SK-N-SH treated with all-trans-retinoic acid at 6 μM for 48 hours (cell line): ENCODE results near the gene CDH7.

ENCODE experiments used
- PPARA ChIP-seq: fragments of 250-450 bp; sonication (Bioruptor Pico); IDR thresholded peaks from 2 replicates; pipeline ENCODE4 v1.5.0; 2020; ENCODE audit warnings: mild to moderate bottlenecking, borderline replicate concordance
- TOX ChIP-seq: fragments of 250-450 bp; sonication (Bioruptor Pico); IDR thresholded peaks from 2 replicates; pipeline ENCODE4 v1.8.0; 2021; ENCODE audit warnings: mild to moderate bottlenecking, moderate library complexity, borderline replicate concordance

DNA sequence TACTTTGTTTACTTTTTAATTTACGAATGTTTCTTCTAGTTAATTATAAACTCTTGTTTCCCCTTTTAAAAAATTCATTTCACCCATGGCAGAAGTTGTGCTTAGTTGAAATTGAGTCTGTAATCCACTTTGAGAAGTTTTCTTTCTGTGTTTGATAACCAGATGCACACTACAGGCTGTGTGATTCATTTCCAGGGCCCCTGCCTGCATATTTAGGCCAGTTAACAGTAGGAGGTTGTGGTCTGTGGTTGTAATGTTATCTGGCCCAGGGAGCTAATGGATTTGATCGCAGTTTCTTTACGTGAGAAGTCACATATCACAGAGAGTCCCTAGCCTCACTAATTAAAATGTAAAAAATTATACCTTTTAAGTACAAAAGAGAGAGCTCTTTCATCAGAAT lies 3.3 kb downstream of the CDH7 start:
- TF ChIP-seq TOX (CRISPR knock-in tag), result no peak
- no peak for TF ChIP-seq PPARA (CRISPR knock-in tag)
